Stimulated activated CD4-positive, alpha-beta T cell treated with anti-CD3 and anti-CD28 coated beads, Interleukin-1b, Interleukin-23, amount 100 ng/mL, for 48 hours (primary cell): ENCODE measurements around the gene SFMBT1.
"Not testable (repeated sequence)": the region's sequence is repeated elsewhere in the genome, so short reads cannot be mapped to it uniquely, and the experiment has no call there.

Source experiments
- DNase-seq: peaks from one replicate; pipeline ENCODE4 v3.0.0-alpha.2; 2020

Gene SFMBT1

DNA sequence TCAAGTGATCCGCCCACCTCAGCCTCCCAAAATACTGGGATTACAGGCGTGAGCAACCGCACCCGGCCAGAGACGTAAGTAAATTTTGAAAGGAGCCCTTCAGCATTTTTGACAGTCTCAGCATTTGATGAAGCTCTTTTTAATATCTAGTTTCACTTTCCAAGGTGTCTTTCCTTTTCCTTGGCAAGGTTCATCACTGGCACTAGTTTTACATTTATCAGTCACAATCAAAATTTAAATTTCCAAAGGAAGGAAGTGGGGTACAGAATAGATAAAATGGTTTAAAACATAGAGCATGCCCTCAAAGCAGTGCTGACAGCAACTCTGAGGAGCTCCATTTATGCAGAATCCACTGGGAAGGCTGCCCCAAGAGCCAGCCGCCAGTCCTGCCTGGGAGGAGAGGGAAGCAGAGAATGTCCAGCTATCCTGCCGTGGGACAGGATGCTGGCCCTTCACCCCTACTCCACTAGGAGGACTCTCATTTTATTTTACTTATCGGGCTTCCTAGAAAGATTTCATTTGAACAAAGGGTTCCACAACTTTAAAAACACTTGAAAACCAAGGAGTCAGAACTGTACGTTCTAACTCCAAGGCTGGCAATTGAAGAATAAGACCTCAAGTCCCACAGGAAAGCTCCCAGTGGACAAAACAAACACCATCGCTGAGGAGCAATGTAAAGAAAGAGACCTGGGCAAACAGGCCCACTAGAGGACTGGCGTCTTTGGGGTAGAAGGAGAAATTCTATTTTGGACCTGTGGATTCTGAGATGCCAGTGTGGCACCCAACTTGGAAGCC lies 9.9 kb downstream of the SFMBT1 start:
- DNase-seq: no peak

DNA sequence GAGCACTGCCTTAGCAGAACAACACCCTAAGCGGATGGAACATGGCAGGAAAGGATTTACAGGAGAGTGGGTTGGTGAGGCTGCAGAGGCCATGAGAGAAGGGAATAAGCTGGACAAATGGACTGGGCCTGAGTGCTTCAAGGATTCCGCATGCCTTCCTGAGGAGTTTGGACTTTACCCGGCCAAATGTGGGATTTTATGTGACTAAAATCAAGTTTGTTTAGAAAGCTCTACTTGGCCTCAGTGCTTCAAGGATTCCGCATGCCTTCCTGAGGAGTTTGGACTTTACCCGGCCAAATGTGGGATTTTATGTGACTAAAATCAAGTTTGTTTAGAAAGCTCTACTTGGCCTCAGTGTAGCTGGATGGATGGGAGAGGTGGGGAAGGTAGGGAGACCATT lies 10.9 kb downstream of the SFMBT1 start:
- DNase-seq: not testable (repeated sequence)

DNA sequence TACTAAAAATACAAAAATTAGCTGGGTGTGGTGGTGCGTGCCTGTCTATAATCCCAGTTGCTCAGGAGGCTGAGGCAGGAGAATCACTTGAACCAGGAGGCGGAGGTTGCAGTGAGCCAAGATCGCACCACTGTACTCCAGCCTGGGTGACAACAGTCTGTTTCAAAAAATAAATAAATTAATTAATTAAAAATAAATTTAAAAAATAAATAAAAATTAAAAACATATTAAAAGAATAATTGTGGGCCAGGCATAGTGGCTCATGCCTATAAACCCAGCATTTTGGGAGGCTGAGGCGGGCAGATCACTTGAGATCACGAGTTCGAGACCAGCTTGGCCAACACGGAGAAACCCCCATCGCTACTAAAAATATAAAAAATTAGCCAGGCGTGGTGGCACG lies 11.5 kb downstream of the SFMBT1 start:
- DNase-seq: not testable (repeated sequence)

DNA sequence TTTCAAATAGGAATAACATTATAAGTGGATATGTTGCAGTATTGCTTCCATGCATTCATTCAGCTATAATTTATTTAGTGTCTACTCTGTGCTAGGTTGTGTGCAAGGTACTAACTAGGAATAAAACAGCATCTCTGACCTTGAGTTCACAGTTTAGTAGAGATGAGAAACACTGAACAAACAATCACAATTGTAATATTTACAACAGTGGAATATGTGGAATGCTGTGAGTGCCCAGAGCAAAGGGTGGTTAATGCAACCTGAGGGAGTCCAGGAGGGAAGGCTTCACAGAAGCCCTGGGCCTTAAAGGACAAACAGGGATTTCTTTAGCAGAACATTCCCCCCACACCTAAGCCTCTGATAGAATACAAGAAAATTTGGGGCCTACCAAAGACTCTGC lies 13.3 kb downstream of the SFMBT1 start:
- DNase-seq: no peak

DNA sequence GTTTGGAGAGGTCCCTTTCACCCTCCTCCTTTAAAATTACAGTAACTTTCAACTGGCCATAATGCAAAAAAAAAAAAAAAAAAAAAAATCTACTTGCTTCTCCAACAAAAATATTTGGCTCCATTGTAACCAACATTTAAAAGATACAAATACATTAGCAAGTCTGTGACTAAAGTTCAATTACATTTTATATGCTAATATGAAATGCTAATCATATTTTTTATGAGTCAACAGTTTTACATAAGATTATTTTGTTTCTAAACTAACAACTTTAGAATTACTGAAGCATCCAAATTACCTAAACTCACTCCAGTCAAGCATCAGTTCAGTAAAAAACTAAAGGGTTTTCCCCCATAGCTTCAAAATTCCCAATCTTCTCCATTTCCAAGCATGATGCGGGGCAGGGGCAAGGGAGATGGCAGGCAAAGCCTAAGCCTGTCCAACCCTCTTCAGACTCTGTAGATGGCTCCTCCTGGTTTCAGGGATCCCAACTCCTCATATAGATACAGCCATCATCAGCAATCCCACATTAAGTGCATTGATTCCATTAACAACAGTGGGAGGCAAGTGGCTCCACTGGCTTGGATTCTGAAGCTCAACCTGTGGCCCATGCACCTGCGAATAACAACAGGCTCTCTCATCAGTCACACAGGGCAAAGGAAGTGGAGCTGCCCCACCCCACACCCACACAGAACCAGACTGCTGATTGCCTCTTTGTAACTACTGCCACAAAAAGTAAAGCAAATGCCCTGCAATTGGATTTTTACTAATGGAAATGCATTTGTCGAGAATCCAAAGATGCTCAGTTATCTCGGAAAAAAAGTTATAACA lies 15.0 kb downstream of the SFMBT1 start:
- DNase-seq: peak; percentile 23

DNA sequence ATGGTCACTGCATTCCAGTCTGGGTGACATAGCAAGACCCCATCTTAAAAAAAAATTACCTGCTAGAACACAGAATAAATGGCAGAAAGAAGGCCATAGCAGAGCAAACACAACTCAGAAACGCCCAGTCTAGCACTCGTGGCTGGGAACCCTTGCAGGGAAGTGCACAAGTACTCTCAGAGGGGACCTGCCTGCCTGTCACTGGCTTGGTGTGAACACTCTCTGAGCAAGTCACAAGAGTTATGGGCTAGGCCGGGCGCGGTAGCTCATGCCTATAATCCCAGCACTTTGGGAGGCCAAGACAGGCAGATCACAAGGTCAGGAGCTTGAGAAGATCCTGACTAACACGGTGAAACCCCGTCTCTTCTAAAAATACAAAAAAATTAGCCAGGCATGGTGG lies 17.2 kb downstream of the SFMBT1 start:
- DNase-seq: no peak

DNA sequence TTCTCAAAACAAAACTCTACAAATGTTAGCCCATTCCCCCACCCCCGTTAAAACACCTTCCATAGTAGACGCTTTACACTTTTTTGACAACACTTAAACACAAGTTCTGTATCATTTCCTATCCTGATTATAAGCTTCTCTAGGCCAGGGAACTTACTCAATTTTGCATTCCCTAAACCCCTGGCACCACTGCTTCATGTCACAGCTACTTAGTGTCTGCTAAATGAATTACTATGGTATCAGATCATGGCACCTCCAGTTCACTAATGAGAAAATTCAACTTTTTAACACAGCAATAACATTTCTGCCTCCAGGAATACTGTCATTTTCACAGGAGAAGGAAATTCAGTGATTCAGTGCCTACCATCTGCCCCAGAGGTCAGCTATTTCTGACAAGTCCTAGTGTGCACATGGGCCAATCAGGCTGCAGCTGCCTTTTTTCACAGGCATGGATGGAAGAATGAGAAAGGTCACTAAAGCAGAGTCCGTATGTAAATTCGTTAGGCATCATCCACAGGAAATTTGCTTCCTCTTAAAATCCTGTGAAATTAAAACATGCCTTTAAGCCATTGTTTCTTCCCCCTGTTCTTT lies 18.5 kb downstream of the SFMBT1 start:
- no peak for DNase-seq

DNA sequence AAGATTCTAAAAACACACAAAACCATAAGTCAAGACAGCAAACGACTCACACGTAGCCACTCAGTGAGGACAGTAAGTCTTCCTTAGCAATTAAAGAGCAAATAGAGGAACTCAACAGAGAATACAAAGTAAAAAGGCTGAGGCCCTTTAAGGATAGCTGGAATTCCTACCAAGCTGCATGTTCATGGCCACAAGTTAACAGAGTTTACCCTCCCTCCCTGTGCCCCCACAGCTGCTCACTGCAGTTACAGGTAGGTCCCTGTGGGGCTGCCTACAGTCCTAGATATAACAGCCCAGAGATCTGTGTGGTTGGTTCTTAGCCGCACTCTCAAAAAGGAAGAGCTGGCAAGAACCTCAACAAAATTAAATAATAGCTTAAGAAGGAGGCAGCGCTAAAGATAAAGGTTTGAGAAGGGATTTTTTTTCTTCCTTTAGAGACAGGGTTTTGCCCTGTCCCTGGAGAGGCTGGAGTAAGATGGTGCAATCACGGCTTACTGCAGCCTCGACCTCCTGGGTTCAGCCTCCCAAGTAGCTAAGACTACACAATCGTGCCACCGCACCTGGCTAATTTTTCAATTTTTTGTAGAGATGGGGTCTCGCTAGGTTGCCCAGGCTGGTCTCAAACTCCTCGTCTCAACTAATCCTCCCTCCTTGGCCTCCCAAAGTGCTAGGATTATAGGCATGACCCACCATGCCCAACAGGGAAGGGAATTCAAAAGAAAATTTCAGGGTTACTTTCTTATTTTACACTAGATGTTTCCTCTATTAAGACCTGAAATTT lies 19.3 kb downstream of the SFMBT1 start:
- DNase-seq: no peak

DNA sequence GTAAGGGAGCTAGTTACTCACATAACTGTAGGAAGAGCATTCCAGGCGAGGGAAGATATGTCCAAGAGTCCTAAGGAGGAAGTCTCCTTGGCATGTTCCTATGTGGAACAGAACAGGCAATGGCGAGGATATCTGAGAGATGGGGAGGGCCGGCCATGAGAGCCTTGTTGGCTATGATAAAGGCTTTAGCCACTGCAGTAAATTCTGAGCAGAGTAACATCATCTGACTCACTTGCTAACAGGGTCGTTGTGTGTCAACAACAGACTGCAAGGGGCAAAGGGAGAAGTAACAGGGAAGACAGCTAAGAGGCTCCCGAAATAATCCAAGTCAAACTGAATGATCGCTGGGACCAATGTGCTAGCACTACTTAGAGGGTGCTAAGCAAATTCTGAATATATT lies 21.6 kb downstream of the SFMBT1 start:
- DNase-seq: no peak

DNA sequence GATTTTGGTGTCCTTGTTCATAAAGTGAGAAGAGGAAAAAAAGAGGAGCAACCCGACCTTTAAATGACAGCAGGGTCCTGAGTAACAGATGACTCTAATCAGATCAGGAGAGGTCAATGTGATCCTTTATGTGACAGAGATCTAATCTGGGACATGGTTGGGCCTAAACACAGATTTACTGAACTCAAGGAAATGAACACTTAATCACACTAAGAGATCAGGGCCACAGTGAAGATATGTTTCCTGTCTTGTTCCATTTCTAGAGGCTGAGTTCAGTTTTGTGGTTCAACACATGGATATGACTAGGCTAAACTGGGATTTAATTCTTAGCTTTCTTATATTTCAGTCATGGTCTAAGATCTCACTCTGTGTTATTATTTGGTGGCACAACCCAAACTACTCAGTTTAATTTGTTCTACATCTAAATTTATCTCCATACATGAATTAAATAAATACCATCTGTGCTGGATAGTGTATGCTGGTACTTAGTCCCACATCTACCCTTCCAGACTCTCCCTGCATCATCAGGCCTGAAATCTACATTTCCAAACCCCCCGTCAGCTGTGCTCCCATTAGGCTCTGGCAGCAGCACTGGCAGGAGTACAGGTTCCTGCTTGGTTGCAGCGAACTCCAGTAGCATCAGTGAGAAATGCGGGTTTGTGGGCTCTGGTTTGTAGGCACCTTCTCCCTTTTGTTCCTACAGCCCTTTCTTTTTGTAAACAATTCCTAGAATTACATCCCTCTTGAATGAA lies 22.6 kb downstream of the SFMBT1 start:
- DNase-seq: no peak

DNA sequence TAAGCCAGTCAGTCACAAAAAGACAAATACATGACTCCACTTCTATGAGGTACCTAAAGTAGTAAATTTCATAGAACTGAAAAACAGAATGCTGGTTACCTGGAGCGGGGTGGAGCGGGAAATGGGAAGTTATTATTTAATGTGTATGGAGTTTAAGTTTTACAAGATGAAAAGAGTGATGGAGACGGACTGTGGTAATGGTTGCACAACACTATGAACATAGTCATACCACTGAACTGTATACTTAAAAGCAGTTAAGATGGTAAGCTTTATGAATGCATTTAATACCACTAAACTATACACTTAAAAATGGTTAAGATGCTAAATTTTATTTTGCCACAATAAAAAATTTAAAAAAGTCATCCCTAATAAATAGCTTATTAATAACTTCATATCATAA lies 23.2 kb downstream of the SFMBT1 start:
- no peak for DNase-seq

DNA sequence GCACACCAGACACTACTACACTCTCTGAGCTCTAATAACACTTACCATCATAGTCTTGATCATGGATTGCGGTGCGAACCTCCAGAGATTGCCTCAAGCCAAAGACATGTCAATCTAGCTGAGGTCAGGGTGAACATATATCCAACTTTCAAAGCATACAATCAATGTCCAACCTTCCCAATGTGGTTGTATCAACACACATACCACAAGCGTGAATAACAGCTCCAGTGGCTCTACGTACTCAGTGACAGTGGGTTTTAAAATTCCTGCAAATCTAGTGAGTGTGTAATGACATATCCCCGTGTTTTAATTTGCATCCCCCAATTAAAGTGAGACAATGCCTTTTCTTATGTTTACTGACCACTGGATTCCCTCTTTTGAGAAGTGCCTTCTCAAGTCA lies 29.6 kb downstream of the SFMBT1 start:
- DNase-seq: no peak

DNA sequence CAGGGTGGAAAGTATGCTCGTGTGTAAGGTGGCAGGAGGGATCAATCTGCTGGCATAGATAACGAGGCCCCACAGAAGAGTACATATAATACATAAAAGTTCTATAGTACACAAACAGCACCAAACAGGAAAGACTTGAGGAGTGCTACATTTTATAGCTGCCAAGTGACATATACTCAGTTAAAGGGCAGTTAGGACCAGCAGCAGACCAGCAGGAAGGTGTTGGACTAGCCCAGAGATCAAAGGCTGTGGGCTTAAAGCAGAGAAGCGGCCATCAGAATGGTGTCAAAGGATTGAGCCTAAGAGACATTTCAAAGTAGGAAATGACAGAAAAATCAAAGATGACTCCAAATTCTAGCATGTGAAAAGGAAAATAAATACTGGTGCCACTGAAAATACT lies 34.5 kb downstream of the SFMBT1 start:
- no peak for DNase-seq

DNA sequence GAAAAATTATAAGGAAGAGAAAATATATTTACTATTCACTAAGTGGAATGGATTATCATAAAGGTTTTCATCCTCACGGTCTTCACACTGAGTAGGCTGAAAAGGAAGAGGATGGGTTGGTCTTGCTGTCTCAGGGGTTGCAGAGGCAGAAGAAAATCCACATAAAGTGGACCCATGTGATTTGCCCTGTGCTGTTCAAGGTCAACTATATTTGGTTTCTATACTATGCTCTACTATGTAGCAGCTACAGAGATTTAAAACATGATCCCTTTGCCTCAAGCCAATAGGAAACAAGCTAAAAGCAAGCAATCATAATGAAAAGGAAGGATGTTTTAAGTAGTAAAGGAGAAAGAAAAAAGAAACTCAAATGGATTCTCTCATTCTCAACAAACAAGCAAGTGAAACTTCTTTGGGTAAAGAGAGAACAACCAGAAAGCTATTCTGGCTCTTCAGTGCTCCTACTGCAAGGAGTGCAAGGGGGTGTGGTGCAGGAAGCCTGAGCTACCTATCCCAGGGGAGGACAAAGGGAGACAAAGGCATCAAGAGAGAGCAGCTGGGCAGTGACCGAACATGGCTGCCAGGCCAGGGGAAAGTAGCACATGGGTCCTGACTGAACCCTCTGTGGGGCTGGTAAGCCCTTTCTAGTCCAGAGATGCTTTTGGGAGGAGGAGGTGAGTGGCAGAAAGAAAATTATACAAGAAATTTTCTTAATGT lies 35.9 kb downstream of the SFMBT1 start:
- DNase-seq: no peak

DNA sequence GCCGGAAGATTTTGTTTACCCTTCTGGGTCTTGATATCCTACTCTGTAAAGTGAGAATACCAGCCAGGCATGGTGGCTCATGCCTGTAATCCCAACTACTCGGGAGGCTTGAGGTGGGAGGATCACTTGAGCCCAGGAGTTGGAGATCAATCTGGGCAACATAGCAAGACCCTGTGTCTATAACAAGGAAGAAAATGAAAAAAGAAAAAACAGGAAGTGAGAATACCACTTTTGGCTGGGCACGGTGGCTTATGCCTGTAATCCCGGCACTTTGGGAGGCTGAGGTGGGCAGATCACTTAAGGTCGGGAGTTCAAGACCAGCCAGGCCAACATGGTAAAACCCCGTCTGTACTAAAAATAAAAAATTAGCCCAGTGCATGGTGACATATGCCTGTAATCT lies 36.9 kb downstream of the SFMBT1 start:
- DNase-seq: no peak

DNA sequence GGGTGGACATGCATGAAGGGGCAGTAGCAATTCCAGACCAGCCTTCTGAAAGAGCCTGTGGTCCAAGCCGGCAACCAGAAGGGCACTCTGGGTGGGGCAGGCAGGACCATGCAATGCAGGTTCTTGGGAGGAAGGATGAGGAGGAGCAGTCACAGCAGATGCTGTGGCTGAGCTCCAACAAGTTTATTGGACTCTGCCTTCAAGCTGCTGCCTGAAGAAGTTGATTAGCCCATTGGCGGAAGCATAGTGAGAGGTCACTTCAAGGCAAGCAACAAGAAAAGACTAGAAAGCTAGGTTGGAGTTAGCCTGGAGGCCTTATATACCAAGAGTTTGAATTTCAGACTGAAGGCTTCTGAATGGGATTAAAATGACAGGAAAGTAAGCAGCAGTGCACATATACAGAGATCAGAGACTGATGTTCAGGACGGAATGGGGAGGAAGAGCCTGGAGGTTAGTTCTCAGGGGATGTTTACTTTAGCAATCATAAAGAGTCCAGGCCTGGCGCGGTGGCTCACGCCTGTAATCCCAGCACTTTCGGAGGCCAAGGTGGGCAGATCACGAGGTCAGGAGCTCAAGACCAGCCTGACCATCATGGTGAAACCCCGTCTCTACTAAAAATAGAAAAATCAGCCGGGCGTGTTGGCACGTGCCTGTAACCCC lies 39.9 kb downstream of the SFMBT1 start:
- DNase-seq: no peak

DNA sequence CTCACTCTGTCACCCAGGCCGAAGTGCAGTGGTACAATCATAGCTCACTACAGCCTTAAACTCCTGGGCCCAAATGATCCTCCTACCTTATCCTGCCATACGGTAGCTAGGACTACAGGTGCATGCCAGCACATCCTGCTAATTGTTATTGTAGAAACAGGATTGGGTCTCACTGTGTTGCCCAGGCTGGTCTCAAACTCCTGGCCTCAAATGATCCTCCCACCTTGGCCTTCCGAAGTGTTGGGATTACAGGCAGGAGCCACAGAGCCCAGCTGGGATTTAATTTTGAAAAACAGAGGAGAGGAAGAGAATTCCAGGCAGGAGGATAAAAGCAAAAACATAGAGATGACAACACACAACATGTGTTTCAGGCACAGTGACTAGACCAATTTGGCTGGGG lies 40.5 kb downstream of the SFMBT1 start:
- no peak for DNase-seq

DNA sequence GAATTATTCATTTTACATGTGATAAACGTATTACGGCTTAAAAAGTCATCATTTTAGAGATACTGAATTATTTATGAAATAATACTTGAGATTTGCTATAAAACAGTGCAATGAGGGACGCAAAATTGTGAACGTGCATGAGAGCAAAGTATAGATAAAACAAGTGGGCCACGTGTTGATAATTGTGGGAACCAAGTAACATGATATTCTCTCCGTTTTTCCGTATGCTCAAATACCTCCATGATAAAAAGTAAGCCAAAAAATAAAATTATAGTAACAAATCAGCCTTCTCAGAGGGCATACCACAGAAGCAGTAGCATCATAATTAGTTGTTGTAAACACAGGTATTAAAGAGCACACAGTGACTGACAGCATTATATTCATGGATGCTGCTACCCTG lies 42.6 kb downstream of the SFMBT1 start:
- no peak for DNase-seq

DNA sequence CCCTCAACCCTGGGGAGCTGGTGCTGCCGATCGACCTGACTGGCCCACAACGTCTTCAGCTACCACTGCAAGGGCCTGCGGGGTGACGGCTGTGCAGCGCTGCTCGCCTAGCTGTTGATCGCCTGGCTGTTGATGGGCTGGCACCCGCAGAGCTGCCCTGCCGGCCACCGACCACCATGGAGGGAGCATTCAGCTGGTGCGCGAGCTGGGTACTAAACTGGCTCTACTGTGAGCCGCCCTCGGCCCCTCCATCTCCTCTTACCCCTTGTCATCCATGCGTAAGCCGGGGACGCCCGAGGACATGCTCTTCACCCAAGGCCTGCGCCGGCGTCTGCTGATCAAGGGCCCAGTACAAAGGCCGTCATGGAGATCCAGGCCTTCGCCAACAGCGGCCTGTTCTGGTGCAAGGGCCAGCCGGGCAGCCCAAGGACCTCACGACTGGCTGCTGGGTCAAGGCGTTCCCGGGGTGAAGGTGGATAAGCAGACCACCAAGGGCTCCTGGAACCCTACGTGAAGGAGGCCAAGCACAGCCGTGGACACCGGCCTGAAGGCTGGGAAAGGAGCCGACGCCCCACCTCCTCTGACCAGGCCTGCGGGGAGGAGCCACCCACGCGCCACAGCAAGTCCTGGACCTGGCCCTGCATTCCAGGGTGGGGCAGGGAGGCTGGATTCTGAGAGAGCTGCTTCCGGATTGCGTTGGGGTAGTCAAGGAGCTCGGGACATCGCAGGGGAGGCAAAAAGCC lies 46.9 kb downstream of the SFMBT1 start:
- no peak for DNase-seq

DNA sequence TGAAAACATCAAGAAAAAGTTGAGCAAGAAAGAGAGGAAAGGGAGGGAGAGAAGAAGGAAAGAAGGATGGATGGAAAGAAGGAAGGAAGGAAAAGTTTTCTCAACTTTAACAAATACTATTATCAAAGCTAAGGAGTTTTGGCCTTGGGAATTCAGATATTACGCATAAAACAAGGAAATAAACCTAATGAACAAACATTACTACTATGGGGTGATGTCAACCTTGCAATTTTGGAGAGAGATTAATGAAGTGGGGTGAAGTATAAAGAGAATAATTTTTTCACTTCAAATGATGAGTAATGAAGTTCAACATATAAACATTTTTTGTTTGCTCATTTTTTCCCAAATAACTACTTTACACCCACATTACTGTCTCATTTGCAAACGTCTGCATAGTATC lies 55.2 kb downstream of the SFMBT1 start:
- DNase-seq: no peak
